Measurements from ENCODE around the gene MALT1. TPM values are rescaled to one million over a fixed set of nuclear protein-coding genes. Genes with fewer than 3 reads are reported as not detected.

Gene MALT1
- polyA plus RNA-seq, 1 experiment: 11.4 TPM

GRCh38 chr18:58654896-58655614, 16.2 kb upstream of the MALT1 start:
- H3K36me3 ChIP-seq (ENCODE audit: control insufficient read depth, insufficient read depth, low read length): no peaks in the 10 kb centered on the region

GRCh38 chr18:58657081-58657480, 14.2 kb upstream of the MALT1 start:
- DNase-seq (ENCODE audit: low read depth): no peak
- no peaks in the 10 kb centered on the region for H3K27me3 ChIP-seq (ENCODE audit: control insufficient read depth, insufficient read depth, low read length)
- TF ChIP-seq CTCF (IDR thresholded peaks at IDR 0.05; ENCODE audit: insufficient read depth, low read depth, low read length): no peak
- POLR2A ChIA-PET: no interaction called here
- no peak overlapping the region for H3K4me3 ChIP-seq (ENCODE audit: low read depth, low read length)
- H3K36me3 ChIP-seq (ENCODE audit: control insufficient read depth, insufficient read depth, low read length): no peaks in the 10 kb centered on the region
- CTCF ChIA-PET: interaction anchor here (1.5 kb wide), 1 partner anchor 13 kb away, joined by 5 read pairs; no protein-coding TSS in a partner anchor

More at GRCh38 chr18:58654896-58655614, 16.2 kb upstream of the MALT1 start:
- POLR2A ChIA-PET: no interaction called here
- H3K4me3 ChIP-seq (ENCODE audit: low read depth, low read length): no peak overlapping the region
- no peak for TF ChIP-seq CTCF (IDR thresholded peaks at IDR 0.05; ENCODE audit: insufficient read depth, low read depth, low read length)
- no peaks in the 10 kb centered on the region for H3K27me3 ChIP-seq (ENCODE audit: control insufficient read depth, insufficient read depth, low read length)
- CTCF ChIA-PET: interaction anchor here (1.0 kb wide), 1 partner anchor 51 kb away, joined by 3 read pairs; no protein-coding TSS in a partner anchor
- DNase-seq (ENCODE audit: low read depth): no peak

DNA sequence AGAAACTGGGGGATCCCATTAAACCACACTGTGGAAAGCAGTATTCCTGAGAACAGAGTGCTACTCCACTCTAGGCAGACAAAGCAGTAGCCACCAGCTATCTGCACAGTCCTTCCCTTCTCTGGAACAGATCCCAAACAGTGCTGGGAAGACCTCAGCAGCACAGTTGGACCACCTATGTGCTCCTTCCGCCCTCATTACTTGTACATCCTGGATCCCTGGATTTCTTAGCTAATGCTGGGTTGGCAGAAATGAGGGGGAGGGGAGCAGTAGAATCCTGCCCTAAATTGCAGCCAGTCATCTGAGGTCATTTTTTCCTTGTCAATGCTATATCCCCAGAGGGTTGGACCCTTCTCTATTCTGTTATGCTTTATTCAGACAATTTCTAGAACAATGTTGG, 13.8 kb upstream of the MALT1 start:
- ChIA-PET CTCF (interaction anchor here (1.5 kb wide), 1 partner anchor 13 kb away, joined by 5 read pairs; no protein-coding TSS in a partner anchor), POLR2A (no interaction called here)
- DNase-seq (ENCODE audit: low read depth): no peak

GRCh38 chr18:58659691-58660090, 11.6 kb upstream of the MALT1 start:
- Histone ChIP-seq H3K4me3 (ENCODE audit: low read depth, low read length) (no peak overlapping the region), H3K27me3 (ENCODE audit: control insufficient read depth, insufficient read depth, low read length) (no peaks in the 10 kb centered on the region), H3K36me3 (ENCODE audit: control insufficient read depth, insufficient read depth, low read length) (no peaks in the 10 kb centered on the region)
- ChIA-PET POLR2A (no interaction called here), CTCF (interaction anchor here (1.1 to 2.4 kb wide), 4 partner anchors 9 to 104 kb away, joined by 3 to 10 read pairs (median 4); no protein-coding TSS in a partner anchor)
- no peak for DNase-seq (ENCODE audit: low read depth)
- no peak for TF ChIP-seq CTCF (IDR thresholded peaks at IDR 0.05; ENCODE audit: insufficient read depth, low read depth, low read length)

More for the DNA sequence above, 13.8 kb upstream of the MALT1 start:
- H3K36me3 ChIP-seq (ENCODE audit: control insufficient read depth, insufficient read depth, low read length): no peaks in the 10 kb centered on the region
- H3K27me3 ChIP-seq (ENCODE audit: control insufficient read depth, insufficient read depth, low read length): no peaks in the 10 kb centered on the region
- TF ChIP-seq CTCF (IDR thresholded peaks at IDR 0.05; ENCODE audit: insufficient read depth, low read depth, low read length): no peak
- no peak overlapping the region for H3K4me3 ChIP-seq (ENCODE audit: low read depth, low read length)

DNA sequence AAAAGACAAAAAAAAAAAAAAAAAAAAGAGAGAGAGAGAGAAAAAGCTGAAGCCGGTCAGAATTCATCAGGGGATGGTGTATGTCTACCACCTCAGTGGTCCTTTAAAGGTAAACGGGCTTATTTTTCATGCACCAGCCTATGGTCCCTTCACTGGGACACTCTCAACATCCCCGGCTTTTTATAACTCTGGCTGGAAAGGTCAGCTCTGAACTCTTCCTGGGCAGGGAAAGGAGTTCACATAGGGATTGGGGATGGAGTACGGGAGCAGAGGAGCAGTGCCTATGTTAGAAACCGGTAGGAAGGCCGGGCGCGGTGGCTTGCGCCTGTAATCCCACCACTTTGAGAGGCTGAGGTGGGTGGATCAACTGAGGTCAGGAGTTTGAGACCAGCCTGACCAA, 10.3 kb upstream of the MALT1 start:
- H3K36me3 ChIP-seq (ENCODE audit: control insufficient read depth, insufficient read depth, low read length): no peaks in the 10 kb centered on the region
- ChIA-PET CTCF (interaction anchor here (1.0 to 2.4 kb wide), 7 partner anchors 11 to 131 kb away, joined by 3 to 11 read pairs (median 4); no protein-coding TSS in a partner anchor), POLR2A (no interaction called here)
- DNase-seq (ENCODE audit: low read depth): no peak
- no peaks in the 10 kb centered on the region for H3K27me3 ChIP-seq (ENCODE audit: control insufficient read depth, insufficient read depth, low read length)
- no peak overlapping the region for H3K4me3 ChIP-seq (ENCODE audit: low read depth, low read length)
- TF ChIP-seq CTCF (IDR thresholded peaks at IDR 0.05; ENCODE audit: insufficient read depth, low read depth, low read length): no peak

Measured in BJ (cell line).